ENCODE results near the gene SYNPR.

- TF ChIP-seq EP300 (IDR thresholded peaks at IDR 0.05) (no peak), CTCF (IDR thresholded peaks at IDR 0.05) (no peak), POLR2AphosphoS5 (IDR thresholded peaks at IDR 0.05) (no peak), POLR2A (IDR thresholded peaks at IDR 0.05) (no peak)
Measured at GRCh38 chr3:63438826-63439371, 160.8 kb downstream of the SYNPR start.
